Stimulated activated CD4-positive, alpha-beta T cell treated with anti-CD3 and anti-CD28 coated beads, Interleukin-1b, Interleukin-23, amount 100 ng/mL, for 24 hours (primary cell): Measurements from ENCODE around the gene NRCAM.
"Not testable (repeated sequence)": the region's sequence is repeated elsewhere in the genome, so short reads cannot be mapped to it uniquely, and the experiment has no call there.

Source experiments
- DNase-seq, 4 experiments: peaks; one replicate each; pipeline ENCODE4 v3.0.0-alpha.2; 2020; ENCODE audit warnings: low read depth in 4 of 4, low spot score in 1 of 4

Gene NRCAM

DNA sequence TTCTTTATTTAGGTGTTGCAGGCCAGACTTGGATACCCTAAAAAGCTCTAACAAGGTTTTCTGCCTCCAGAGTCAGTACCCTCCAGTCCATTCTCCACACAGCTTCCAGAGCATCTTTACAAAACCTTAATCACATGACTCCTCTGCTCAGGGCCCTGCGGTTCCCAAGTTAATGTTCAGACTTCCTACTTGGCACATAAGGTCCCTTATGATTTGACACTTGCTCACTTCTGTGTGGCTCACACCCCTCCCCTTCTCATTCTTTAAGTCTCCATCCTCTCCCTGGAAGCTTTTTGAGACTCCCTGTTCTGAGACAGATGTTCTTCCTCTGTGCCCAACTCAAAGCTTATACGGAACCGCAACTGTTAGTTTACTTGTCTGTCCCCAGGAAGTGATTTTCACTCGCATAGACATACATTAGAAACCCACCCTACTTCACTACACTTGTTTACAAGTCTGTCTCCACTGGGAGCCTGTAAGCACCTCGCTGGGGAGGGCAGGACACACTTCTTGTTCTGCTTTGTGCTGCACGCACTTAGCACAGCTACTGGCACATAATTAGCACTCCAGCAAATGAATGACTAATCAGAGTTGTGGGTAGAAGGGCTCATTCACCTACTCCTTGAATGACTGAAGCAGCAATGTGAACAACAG, 171.8 kb downstream of the NRCAM start:
- DNase-seq: no peak

DNA sequence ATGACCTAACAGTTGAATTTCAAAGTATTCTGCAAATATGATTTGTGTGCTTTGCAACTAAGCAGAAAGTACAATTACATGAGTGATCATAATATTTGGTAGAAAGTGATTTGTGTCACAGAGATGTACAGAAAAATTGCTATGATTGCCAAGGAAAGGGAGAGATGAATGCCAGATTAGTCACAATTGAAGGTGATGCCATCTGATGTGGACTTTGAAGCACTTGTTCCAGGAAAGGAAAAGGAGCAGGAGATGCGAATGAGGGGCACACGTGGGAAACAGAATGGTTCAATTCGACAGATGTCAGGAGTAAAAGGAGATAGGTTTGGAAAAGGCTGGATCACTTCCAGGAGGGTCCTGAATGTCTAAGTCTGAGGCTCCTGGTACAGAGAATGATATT, 173.0 kb downstream of the NRCAM start:
- DNase-seq: no peak

DNA sequence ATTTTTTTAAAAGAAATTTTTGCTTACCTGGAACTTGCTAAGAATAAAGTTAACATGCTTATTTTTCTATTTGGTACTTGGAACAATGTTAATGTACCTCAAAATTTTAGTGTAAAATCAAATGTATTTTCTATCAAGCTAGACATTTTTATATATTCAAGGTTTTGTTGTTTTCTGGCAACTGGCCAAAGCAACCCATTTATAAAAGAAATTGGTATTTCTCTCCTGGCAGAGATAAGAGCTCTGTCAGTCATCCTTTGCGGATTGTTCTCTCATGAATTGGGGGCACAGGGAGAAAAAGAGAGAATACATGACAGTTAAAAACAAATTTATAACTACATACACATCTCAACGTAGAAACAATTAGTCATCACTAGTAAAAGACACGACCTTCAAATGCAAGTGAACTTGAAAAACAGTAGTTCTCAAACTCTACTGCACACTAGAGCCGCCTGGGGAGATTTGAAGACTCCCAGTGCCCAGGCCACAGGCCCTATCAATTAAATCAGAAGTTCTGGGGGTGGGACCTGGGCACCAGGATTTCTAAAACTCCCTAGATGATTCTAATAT, 173.7 kb downstream of the NRCAM start:
- DNase-seq: no peak

DNA sequence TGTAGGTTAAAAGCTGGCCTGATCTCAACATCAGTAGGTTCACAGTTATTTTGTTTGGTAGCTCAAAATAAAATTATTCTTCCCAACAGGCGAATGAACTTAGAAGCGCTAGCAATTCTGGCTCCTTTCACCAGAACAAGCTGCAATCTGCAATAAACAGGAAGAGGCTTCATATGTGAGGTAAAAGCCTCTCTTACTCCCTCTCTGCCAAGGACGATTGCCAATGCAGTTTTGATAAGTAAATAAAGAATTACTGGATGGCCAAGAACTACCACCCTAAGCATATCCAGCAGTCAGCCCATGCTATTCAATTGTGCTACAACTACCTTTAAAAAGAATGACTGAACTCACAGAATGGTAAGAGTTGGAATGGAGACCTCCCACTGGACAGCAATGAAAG, 176.1 kb downstream of the NRCAM start:
- DNase-seq: no peak

DNA sequence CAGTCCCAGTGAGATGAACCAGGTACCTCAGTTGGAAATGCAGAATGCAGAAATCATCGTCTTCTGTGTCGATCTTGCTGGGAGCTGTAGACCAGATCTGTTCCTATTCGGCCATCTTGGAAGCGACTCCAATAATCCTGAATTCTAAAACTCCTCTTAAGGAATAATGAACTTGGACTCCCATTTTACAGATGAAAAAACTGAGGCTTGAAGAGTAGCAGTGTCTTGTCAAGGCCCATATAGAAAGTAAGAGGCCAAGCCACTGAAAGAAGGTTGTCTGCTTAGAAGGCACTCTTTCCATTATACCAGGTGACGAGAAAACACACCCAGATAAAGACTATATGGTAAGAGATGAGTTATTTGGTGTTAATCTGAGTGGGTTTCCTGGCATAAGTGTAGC, 177.5 kb downstream of the NRCAM start:
- no peak for DNase-seq

DNA sequence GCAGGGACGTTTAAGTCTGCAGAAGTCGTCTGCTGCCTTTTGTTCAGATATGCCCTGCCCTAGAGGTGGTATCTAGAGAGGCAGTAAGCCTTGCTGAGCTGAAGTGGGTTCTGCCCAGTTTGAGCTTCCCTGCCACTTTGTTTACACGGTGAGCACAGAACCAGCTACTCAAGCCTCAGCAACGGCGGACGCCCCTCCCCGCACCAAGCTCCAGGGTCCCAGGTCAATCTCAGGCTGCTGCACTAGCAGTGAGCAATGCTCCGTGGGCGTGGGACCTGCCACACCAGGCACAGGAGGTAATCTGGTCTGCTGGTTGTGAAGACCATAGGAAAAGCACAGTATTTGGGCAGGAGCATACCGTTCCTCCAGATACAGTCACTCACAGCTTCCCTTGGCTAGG, 178.0 kb downstream of the NRCAM start:
- DNase-seq: no peak

DNA sequence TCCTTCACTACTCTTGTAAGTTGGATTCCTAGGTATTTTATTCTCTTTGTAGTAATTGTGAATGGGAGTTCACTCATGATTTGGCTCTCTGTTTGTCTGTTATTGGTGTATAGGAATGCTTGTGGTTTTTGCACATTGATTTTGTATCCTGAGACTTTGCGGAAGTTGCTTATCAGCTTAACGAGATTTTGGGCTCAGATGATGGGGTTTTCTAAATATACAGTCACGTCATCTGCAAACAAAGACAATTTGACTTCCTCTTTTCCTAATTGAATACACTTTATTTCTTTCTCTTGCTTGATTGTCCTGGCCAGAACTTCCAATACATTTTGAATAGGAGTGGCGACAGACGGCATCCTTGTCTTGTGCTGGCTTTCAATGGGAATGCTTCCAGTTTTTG, 181.8 kb downstream of the NRCAM start:
- not testable (repeated sequence) for DNase-seq

DNA sequence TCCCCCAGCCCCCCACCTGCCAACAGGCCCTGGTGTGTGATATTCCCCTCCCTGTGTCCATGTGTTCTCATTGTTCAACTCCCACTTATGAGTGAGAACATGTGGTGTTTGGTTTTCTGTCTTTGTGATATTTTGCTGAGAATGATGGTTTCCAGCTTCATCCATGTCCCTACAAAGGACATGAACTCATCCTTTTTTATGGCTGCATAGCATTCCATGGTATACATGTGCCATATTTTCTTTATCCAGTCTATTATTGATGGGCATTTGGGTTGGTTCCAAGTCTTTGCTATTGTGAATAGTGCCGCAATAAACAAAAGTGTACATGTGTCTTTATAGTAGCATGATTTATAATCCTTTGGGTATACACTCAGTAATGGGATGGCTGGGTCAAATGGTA, 183.3 kb downstream of the NRCAM start:
- DNase-seq: not testable (repeated sequence)

DNA sequence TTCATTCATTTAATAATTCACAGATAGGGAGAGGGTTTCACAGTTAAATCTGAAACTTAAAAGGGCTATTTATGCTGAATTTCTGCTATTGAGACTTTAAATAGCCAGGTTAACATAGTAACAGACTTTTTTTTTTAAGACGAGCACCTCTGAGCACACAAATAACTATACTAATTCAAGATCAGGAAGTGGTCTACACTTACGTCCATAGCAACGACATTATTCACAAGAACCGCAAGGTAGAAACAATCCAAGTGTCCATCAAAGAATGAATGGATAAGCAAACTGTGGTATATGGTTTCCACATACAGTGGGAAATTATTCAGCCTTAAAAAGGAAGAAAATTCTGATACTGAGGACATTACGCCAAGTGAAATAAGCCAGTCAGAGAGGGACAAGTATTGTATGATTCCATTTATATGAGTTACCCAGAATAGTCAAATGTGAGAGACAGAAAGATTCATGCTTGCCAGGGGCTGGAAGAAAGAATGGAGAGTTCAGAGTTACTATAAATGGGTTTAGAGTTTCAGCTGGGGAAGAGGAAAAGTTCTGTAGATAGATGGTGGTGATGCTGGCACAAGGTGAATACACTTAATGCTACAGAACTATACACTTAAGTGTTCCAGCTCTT, 185.7 kb downstream of the NRCAM start:
- DNase-seq: no peak

DNA sequence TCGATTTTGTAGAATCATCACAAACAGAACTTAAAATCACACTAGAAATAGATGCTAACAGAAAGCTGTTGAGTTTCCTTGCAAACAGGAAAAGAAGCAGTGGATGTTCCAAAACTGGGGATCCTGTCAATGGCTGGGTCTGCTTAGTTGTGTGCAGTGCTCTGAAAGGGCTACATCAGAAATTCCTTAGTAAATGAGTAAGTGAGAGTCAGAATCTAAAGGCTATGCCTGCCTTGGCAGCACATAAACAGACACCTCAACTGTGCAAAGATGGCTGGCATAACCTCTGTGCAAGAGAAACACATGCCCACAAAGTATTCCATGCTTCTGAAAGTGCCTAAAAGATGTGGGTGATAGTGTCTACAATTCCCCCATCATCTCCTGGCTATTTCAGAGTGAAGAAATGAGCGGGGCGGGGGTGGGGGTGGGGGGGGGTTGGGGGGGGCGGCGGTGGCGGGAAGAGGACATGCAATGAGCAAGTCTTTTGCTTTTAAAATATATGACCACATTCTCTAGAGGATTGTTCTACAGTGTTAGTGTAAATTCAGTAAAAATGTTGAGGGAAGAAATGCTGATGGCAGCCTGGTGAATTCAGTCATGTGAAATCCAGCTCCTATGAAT, 187.9 kb downstream of the NRCAM start:
- DNase-seq: no peak

DNA sequence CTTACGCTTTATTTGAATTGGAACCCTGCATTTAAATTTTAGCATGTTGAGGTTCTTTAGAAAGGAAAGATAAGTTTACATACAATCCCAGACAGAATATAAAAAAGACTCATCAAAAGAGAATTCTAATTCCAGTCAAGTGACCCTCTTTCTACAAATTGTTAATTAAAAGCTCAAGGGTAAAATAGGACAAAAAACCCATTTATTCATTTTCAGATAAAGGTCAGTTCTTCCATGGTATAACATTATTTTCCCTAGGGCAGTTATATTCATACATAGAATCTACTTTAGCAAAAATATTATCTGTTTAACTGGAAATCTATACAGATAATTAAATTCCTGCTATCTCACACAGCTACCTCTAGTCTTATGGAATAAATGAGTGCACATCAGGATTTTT, 188.6 kb downstream of the NRCAM start:
- DNase-seq: no peak

DNA sequence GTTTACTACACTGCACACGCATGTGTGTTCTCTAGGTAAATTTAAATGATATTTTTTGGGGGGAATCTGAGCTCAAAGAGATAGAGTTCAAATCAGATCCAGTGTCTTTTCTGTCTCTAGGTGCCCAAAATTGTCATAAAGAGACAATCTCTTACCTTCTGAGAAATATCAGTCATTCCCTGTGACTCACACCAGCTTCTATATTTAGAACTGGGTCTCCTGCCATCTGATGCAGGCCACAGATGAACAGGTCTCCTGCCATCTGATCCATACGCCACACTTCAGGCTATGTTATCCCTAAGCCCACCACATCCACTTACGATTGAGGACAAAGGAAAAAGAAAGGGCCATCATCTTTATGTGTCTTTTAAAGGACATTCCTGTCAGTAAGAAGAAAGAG, 189.7 kb downstream of the NRCAM start:
- no peak for DNase-seq

DNA sequence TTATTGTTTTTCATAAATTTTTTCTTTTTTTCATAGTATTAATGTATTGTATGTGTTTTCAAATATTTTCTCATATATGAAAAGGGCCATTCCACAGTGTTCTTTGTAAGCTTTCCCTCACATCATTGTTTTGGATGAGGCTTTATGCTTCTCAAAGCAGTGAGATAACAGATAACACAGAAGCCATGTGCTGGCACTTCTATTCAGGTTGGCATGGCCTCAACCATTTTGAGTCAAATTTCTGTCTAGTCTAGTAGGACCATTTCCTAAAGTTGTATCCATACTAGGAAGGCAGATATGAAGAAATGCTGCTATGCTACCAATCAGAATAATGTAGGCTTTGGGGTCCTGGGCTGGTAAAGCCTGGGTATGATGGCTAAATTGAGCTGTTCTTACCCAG, 190.2 kb downstream of the NRCAM start:
- no peak for DNase-seq

DNA sequence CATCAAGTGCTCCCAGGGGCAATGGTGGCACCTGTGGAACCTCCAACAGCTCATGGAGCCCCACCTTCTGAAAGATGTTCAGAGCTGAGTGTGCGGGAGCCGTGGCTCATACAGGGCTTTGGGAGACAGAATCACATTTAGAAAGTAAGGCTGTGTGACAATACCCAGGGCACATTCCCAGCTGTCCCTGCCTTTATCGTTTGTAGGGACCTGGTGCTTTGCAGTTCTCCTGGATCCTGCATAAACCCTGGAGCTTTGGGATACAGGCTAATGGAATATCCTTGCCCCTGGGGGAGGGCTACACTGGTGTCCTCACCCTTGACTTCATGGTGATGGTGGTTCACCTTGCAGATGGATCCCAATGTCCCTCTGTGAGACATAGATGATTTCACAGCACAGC, 191.2 kb downstream of the NRCAM start:
- no peak for DNase-seq

DNA sequence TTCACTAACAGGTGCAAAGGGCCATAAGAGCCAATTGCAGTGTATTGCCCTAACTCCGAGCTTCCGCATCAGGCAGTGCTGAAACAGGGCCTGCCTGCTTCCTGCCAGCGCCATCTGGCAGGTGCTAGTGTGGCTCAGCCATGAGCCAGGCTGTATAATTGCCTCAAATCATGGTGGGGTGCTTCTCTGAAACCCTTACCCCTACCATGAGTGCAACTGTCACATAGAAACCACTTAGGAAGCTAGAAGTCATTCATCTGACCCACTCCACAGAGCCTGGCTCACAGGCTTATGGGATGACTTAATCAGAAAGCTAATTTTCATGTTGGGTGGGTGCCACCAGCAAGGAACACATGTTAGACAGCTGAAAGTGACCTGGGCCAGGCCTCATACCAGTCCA, 192.8 kb downstream of the NRCAM start:
- no peak for DNase-seq

DNA sequence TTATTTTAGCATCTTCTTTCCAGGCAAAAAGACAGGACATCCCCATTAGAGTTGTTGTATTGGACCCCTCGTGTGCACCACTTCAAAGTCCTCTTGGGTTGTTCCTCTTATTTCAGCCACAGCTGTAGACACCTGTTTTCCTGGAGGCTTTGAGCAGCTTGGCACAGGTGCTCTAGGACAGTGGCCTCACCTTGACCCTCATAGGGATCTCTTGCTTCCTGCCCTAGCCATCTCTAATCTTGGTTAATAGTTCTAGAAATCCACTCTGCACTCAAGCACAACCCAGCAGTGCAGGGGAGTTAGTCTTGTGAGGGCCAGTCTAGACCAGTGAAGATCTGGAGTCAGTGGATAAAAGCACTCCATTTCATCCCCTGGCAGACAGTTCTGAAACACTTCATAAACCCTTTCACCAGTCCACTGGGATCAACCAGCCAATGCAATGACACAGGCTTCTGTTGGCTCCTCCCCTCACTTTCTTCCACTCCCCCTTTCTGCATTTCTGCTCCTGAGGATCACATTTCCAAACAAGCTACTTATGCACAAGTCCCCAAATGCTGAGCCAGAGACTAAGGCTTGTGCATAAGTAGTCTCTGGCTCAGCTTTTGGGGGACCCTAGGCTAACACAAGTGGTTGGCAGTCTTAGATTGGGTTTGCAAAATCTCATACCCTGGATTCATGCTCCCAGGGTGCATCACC, 194.5 kb downstream of the NRCAM start:
- DNase-seq: no peak

DNA sequence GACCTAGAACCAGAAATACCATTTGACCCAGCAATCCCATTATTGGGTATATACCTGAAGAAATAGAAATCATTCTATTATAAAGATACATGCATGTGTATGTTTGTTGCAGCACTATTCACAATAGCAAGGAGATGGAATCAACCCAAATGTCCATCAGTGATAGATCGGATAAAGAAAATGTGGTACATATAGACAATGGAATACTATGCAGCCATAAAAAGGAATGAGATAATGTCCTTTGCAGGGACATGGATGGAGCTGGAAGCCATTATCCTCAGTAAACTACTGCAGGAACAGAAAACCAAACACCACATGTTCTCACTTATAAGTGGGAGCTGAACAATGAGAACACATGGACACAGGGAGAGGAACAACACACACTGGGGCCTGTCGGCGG, 196.8 kb downstream of the NRCAM start:
- DNase-seq: not testable (repeated sequence)

DNA sequence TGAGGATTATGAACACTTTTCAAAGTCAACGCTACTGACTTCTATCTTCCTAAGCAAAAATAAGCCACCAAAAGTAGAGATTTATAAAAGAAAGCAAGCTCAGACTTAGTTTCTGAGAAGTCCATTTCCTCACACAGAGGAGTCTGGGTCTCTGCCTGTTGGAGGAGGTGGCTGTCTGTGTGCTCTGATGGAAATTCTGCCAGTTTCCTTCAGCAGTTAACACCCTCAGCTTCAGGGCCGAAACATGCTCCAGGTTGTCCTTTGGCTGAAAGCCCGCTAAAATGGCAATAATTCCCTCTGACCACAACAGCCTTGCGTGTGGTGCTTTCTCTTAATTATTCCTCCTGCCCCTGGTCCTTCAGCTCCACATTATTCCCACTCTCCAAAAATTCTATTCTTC, 198.3 kb downstream of the NRCAM start:
- DNase-seq: no peak

DNA sequence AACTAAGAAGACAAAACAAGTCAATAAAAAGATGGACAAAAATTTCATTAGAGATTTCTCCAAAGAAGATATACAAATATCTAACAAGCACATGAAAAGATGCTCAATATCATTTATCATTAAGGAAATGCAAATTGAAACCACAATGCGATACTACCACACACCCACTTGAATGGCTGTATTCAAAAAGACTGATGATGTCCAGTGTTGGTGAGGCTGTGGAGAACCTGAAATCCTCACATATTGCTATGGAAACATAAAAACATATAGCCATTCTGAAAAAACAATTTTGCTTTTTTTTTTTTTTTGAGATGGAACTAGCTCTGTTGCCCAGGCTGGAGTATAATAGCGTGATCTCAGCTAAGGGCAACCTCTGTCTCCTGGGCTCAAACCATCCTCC, 202.0 kb downstream of the NRCAM start:
- no peak for DNase-seq

DNA sequence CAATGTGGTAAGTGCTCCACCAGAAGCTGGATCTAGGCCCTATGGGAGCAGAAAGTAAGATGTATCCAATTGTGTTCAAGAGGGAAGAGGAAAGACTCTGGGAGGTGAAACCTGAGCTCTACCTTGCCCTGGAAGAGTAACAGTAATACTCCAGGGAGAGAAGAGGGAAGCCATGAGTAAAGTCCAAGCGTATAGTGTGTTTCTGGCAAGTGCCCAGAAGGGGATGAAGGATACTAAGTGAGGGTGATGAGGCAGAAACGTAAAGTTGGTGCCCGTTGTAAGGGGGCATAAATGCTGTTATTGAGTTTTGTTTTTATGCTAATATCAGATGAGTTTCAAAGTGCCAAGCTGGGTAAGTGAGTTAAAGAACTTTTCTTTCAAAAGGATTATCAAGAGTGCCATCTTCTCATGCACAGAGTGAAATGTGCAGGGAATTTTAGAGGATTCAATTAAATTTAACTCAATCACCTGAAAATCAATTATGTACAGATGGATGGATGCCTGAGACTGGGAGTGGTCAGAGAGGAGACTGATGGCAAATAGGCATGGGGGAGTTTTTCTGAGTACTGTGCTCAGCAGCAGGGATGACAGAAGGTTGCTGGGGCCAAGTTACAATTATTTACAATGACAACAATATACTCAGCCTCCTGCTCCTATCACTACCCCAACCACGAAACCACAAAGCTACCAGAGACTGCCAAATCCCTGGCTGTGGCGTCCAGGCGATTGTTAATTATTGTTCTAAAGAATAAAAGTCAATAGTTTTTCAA, 202.8 kb downstream of the NRCAM start:
- no peak for DNase-seq

DNA sequence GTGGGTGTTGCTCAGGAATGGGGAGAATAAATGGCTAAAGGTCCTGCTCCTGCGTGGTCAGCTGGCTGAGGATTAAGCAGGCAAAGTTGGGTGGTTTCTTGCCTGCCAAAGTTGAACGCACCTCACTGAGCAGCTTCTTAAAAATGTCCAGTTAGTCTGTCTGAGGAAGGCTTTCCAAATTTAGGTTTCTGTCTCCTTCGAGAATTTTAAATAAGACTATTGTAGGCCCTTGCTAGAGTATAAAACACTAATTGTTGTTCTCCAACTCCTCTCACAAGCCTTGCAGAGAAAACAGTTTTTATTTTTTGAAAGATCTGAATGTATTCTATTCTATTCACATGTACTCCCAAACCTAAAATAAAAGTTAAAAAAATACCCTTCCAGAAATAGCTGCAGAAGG, 204.1 kb downstream of the NRCAM start:
- no peak for DNase-seq
